Heart right ventricle (tissue), 16 donors: ENCODE data around the gene PBRM1. TPM values are rescaled to one million over a fixed set of nuclear protein-coding genes. Genes with fewer than 3 reads are reported as not detected.
A peak's percentile ranks its signal among the peaks of the same experiment; 100 is the strongest.

Experiments
- ATAC-seq, 8 donors: fragments of 200-7000 bp; cut with Tn5 transposase; one replicate each; pipeline ENCODE4 v1.9.1; 2020; ENCODE audit warnings: mild to moderate bottlenecking in 8 of 8, moderate library complexity in 8 of 8, moderate number of reproducible peaks in 1 of 8
- DNase-seq, 2 donors: peaks; one replicate each; pipeline ENCODE4 v3.0.0-alpha.2; 2020
- H3K27ac ChIP-seq, 10 donors: fragments of 200-600 bp; sonication (generic) in 2 of 10; one replicate each; pipeline versions ENCODE4 v1.5.0 to v1.8.0; 2020 to 2022; ENCODE audit warnings: mild to moderate bottlenecking in 3 of 10
- H3K27me3 ChIP-seq, 7 donors: fragments of 200-600 bp; one replicate each; pipeline ENCODE4 v1.8.0; 2021 to 2022; ENCODE audit warnings: mild to moderate bottlenecking in 2 of 7
- H3K36me3 ChIP-seq, 9 donors: fragments of 200-600 bp; sonication (generic) in 1 of 9; one replicate each; pipeline versions ENCODE4 v1.5.0 to v1.8.0; 2020 to 2022; ENCODE audit warnings: mild to moderate bottlenecking in 2 of 9
- H3K4me1 ChIP-seq, 9 donors: fragments of 200-600 bp; sonication (generic) in 1 of 9; one replicate each; pipeline versions ENCODE4 v1.5.0 to v1.8.0; 2020 to 2022; ENCODE audit warnings: mild to moderate bottlenecking in 4 of 9
- H3K4me3 ChIP-seq, 10 donors: fragments of 200-600 bp; sonication (generic) in 2 of 10; one replicate each; pipeline versions ENCODE4 v1.5.0 to v1.8.0; 2020 to 2022; ENCODE audit warnings: mild to moderate bottlenecking in 7 of 10, moderate library complexity in 2 of 10
- H3K9me3 ChIP-seq, 11 donors: fragments of 200-600 bp in 10 of 11; sonication (generic) in 2 of 11; one replicate each; pipeline versions ENCODE4 v1.5.0 to v1.8.0; 2013 to 2022; ENCODE audit warnings: mild to moderate bottlenecking in 2 of 11, control low read depth in 1 of 11, moderate library complexity in 1 of 11
- WGBS, 2 donors: extraction: QIAGEN DNeasy Blood & Tissue Kit; methylation state at CpG; one replicate each; pipeline ENCODE4 v1.1.7; 2013; ENCODE audit warnings: inconsistent platforms in 1 of 2; 5-methylcytosine and 5-hydroxymethylcytosine counted together
- intact Hi-C, 10 donors: fragments of 100-400 bp; cut with DNase I; formaldehyde crosslinking; loops; one replicate each; pipeline versions ENCODE4 v1.11.1 to v1.14.2; 2022
- polyA plus RNA-seq, 2 donors: library from polyadenylated mRNA; stranded (reverse); fragments of 200-250 nt; gene quantifications; one replicate each; pipeline ENCODE4 v1.2.3, GENCODE V29; 2013
- total RNA-seq, 10 donors: library from RNA; stranded (reverse); fragmentation: NEBNext Ultra II Directional in 3 of 10; extraction: Animal tissue kit (Norgen Biotek cat#: 25700) in 3 of 10; gene quantifications; one replicate each; pipeline versions ENCODE4 v1.2.1 to v1.2.4, GENCODE V29; 2021 to 2023
- TF ChIP-seq, protein P1 (sequence below), 9 donors: fragments of 200-600 bp; sonication (generic) in 2 of 9; IDR thresholded peaks; one replicate each; pipeline versions ENCODE4 v1.5.0 to v1.8.0; 2021 to 2022; ENCODE audit warnings: antibody characterized with exemption in 9 of 9, mild to moderate bottlenecking in 5 of 9, moderate library complexity in 1 of 9
- donor health status: Arrhythmogenic right ventricular cardiomyopathy.
- donor health status: ischemic (EF 13 %, LVEDD 7.1; RV severe dilation, severe dysfunction).
- donor health status: healthy with polysubstance abuse.
- donor health status: DM: no; HTN: yes; CAD: no.
- donor health status: DM: no; HTN: no; CAD: no.
- donor health status: ischemic (EF 25% LVEDD 6.9; RV normal size, moderate dysfunction).
- donor health status: ischemic (EF 25% LVEDD 5.7; RV mildly dilated, moderate dysfunction).
- donor health status: healthy.
- donor health status: DM: yes; HTN: yes; CAD: no.
- donor health status: Ischemic cardiomyopathy.
- donor health status: ischemic (EF 35%, LVEDD 5.7; RV mildly dilated, moderate dysfunction).
- donor health status: nonischemic (EF 11% LVEDD 7.7; RV severe dilation, severe dysfunction).
- donor health status: DM: yes; HTN: yes; CAD: no.
- donor health status: PGD.
- donor health status: ischemic (EF 29% LVEDD 5.4; RV normal size, mild dysfunction).
- donor health status: nonischemic (EF 23%, LVEDD 6.1; RV moderate dilation, normal function).

The PBRM1 gene
- total and polyA plus RNA-seq, 12 donors, result 6.0 to 63.9 (median 50.8) TPM

DNA sequence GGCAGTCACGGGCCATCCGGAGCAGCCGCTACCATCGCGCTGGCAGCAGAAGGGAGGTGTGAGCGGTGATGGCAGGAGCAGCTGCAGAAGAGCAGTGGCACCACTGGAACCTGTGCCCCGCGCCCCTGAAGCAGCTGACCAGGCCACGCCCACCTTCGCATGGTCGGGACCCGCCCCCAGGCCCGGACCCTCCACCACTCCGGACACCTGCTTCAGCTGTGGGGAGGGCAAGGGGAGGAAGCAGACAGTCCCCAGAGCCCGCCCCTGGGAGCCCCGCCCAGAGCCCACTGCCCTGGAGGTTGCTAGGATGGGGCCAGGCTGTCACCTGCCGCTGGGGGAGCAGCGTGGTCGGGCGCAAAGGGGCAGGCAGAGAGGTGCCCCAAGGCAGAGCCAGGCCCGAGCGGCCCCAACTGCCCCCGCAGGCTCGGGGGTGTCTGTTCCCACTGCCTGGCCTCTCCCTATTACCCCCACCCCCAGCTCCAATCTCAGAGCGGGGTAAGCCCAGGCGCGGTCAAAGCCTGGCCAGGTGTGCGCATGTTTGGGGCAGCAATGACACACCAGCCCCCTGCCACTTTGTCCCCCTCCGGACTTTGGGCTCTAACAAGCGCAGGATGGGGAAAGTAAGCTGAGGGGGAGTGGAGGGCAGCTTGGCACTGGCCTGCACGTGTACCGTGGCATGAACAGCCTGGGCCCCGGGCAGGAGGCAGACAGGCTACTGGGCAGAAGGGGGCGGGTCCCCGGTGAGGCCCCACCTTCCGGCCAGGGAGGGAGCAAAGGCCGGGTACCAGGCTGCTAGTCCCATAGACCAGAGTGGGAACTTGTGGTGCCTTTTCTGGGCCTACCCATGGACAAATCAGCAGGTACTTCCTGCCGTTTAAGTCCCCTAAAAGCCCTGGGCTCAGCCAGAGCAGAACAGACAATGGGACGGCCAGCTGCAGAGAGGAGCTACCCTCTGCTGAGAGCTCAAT lies 28.9 kb upstream of the PBRM1 start:
- TF ChIP-seq, protein P1, sequence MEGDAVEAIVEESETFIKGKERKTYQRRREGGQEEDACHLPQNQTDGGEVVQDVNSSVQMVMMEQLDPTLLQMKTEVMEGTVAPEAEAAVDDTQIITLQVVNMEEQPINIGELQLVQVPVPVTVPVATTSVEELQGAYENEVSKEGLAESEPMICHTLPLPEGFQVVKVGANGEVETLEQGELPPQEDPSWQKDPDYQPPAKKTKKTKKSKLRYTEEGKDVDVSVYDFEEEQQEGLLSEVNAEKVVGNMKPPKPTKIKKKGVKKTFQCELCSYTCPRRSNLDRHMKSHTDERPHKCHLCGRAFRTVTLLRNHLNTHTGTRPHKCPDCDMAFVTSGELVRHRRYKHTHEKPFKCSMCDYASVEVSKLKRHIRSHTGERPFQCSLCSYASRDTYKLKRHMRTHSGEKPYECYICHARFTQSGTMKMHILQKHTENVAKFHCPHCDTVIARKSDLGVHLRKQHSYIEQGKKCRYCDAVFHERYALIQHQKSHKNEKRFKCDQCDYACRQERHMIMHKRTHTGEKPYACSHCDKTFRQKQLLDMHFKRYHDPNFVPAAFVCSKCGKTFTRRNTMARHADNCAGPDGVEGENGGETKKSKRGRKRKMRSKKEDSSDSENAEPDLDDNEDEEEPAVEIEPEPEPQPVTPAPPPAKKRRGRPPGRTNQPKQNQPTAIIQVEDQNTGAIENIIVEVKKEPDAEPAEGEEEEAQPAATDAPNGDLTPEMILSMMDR (IDR thresholded peaks at IDR 0.05), result no peak
- H3K27ac ChIP-seq, result no peak overlapping the region
- peaks cover 0 to 5% (median 0%) of the 10 kb centered on the region in 9 donors for H3K4me1 ChIP-seq
- WGBS, 2 donors, result 38 to 54% methylated on average over 39 of the region's 39 CpGs
- H3K27me3 ChIP-seq, result no peaks in the 10 kb centered on the region
- H3K36me3 ChIP-seq, result peaks cover 0 to 46% (median 9%) of the 10 kb centered on the region in 9 donors
- DNase-seq (no peak), ATAC-seq (peak in 7 of 8 donors; percentile 20 to 64 (median 45))
- intact Hi-C loops, result no loop called here
- H3K4me3 ChIP-seq, result no peak overlapping the region
- peaks cover 0 to 7% (median 0%) of the 10 kb centered on the region in 11 donors for H3K9me3 ChIP-seq

DNA sequence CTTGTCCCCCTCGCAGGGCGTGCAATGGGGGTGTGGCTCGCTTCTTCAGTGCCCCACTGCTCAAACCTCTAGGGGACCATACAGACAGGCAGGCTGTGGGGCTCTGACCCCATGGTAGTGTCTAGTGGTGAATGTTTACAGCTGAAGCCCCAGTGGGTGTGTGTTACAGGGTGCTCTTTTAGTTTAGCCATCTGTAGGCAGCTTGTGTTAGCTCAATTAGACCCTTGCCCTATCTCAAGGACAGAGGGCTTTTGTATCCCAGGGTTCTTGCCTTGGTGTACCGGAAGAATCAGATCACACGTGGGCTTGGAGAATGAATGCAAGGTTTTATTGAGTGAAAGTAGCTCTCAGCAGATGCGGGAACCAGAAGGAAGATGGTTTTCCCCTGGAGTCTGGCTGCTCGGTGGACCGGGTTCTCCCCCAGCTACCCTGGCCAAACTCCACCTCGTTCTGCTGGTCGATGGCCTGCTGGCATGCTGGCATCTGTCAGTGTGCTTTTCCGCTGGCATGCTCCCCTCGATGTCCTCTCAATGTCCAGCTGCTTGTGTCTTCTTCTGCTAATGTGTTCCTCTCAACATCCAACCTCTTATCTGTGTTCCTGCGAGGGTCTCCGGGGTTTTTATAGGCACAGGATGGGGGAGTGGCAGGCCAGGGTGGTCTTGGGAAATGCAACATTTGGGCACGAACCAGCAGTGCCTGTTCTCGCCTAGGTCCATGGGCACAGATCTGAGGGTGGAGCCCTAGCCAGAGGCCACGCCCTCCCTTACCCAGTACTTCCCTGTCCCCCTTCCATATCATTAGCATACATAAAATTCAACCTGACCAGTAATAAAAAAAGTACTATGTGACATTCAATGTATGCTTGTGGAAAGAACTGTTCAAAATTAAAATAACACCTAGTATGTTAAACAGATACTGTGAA lies 26.8 kb upstream of the PBRM1 start:
- intact Hi-C loops, result no loop called here
- DNase-seq (no peak), ATAC-seq (no peak)
- Histone ChIP-seq H3K27me3 (no peaks in the 10 kb centered on the region), H3K36me3 (peaks cover 0 to 53% (median 21%) of the 10 kb centered on the region in 9 donors), H3K4me1 (peaks cover 0 to 9% (median 6%) of the 10 kb centered on the region in 9 donors), H3K4me3 (no peak overlapping the region), H3K9me3 (no peaks in the 10 kb centered on the region), H3K27ac (no peak overlapping the region)
- 90 to 95% methylated on average over 17 of the region's 17 CpGs for WGBS, 2 donors
- TF ChIP-seq, protein P1 (IDR thresholded peaks at IDR 0.05), result no peak

GRCh38 chr3:52710512-52710911 lies 24.8 kb upstream of the PBRM1 start:
- ATAC-seq (no peak), DNase-seq (no peak)
- TF ChIP-seq, protein P1 (IDR thresholded peaks at IDR 0.05), result no peak
- peaks cover 6 to 20% (median 18%) of the 10 kb centered on the region in 9 donors for H3K4me1 ChIP-seq
- intact Hi-C loops, result no loop called here
- whole genome bisulfite sequencing, 2 donors, result 76 to 85% methylated on average over 2 of the region's 2 CpGs
- H3K36me3 ChIP-seq, result peaks cover 0 to 55% (median 23%) of the 10 kb centered on the region in 9 donors
- no peak overlapping the region for H3K27ac ChIP-seq
- H3K9me3 ChIP-seq, result no peaks in the 10 kb centered on the region
- H3K27me3 ChIP-seq, result no peaks in the 10 kb centered on the region
- H3K4me3 ChIP-seq, result no peak overlapping the region

GRCh38 chr3:52707585-52707984 lies 21.9 kb upstream of the PBRM1 start:
- 83 to 91% methylated on average over 4 of the region's 4 CpGs for WGBS, 2 donors
- Histone ChIP-seq H3K36me3 (peaks cover 0 to 49% (median 23%) of the 10 kb centered on the region in 9 donors), H3K9me3 (no peaks in the 10 kb centered on the region), H3K4me3 (peak overlapping the region in 3 of 10 donors; percentile 81 to 97 (median 91)), H3K27ac (peak overlapping the region in 2 of 10 donors; percentile 93 to 97), H3K27me3 (no peaks in the 10 kb centered on the region), H3K4me1 (peaks cover 8 to 41% (median 31%) of the 10 kb centered on the region in 9 donors)
- DNase-seq (no peak), ATAC-seq (no peak)
- intact Hi-C loops, result no loop called here
- TF ChIP-seq, protein P1 (IDR thresholded peaks at IDR 0.05), result no peak
